22Rv1 (cell line): ENCODE data around the gene MIPEP.

Experiments used
- ZFX ChIP-seq: fragments of 450-650 bp; IDR thresholded peaks from 2 replicates; pipeline ENCODE4 v1.6.1; 2017; ENCODE audit warnings: antibody characterized with exemption, borderline replicate concordance
- TF ChIP-seq, protein P1 (sequence below): fragments of 450-650 bp; IDR thresholded peaks from 2 replicates; pipeline ENCODE4 v1.5.1; 2017; ENCODE audit warnings: mild to moderate bottlenecking

DNA sequence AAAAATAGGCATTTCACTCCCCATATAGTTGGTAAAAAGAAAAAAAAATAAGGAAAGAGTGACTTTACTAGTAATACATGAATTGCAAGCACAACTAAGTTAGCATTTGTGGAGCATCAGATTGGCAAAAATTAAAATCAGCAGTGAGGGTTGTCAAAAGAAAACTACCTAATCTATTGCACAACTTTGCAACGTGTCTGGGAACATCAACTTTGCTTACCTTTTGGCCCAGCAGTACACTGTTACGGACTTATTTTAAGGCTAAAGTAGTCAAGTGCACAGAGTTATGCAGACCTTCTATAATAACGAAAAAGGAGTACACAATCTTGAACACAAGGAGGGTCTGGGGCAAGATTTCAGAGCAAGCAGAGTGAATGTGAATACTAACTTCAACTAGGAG, 102.6 kb downstream of the MIPEP start:
- TF ChIP-seq, protein P1, sequence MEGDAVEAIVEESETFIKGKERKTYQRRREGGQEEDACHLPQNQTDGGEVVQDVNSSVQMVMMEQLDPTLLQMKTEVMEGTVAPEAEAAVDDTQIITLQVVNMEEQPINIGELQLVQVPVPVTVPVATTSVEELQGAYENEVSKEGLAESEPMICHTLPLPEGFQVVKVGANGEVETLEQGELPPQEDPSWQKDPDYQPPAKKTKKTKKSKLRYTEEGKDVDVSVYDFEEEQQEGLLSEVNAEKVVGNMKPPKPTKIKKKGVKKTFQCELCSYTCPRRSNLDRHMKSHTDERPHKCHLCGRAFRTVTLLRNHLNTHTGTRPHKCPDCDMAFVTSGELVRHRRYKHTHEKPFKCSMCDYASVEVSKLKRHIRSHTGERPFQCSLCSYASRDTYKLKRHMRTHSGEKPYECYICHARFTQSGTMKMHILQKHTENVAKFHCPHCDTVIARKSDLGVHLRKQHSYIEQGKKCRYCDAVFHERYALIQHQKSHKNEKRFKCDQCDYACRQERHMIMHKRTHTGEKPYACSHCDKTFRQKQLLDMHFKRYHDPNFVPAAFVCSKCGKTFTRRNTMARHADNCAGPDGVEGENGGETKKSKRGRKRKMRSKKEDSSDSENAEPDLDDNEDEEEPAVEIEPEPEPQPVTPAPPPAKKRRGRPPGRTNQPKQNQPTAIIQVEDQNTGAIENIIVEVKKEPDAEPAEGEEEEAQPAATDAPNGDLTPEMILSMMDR = no peak
- no peak for TF ChIP-seq ZFX
